Ishikawa (cell line): ENCODE results near the gene NTN1.

Source experiments
- CEBPB ChIP-seq: IDR thresholded peaks from 2 replicates; pipeline ENCODE4 v1.6.1; 2012
- RAD21 ChIP-seq: IDR thresholded peaks from 2 replicates; pipeline ENCODE4 v1.6.1; 2012; ENCODE audit warnings: low read depth
- REST ChIP-seq: IDR thresholded peaks from 2 replicates; pipeline ENCODE4 v1.6.1; 2012; ENCODE audit warnings: low read depth, mild to moderate bottlenecking
- TF ChIP-seq, protein P1 (sequence below): IDR thresholded peaks from 2 replicates; pipeline ENCODE4 v1.6.1; 2012

DNA sequence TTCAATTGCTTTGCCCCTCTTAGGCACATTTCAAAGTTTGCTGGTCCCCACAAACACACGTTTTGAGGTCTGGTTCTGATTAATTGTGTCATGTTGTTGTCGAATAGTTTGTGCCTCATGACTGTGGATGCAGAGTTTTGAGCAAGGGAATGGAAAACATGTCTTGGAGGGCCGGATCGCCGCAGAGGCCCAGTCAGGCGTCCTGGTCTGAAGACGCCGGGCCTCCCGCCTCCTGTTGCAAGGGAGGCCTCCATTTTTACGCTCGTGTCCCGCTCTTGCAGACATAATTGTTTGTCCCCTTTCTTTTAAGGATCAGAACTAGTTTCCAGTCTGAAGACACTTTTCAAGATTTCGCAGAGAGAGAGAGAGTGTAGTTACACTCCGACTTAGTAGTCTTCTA lies 3.2 kb downstream of the NTN1 start:
- TF ChIP-seq REST (no peak), RAD21 (no peak), CEBPB (no peak)
- TF ChIP-seq, protein P1, sequence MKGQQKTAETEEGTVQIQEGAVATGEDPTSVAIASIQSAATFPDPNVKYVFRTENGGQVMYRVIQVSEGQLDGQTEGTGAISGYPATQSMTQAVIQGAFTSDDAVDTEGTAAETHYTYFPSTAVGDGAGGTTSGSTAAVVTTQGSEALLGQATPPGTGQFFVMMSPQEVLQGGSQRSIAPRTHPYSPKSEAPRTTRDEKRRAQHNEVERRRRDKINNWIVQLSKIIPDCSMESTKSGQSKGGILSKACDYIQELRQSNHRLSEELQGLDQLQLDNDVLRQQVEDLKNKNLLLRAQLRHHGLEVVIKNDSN: no peak
